Coronary artery (tissue), 2 donors: Measurements from ENCODE around the gene NNT.
"Not testable (repeated sequence)": the region's sequence is repeated elsewhere in the genome, so short reads cannot be mapped to it uniquely, and the experiment has no call there.

Experiments
- DNase-seq: peaks from one replicate; pipeline ENCODE4 v3.0.0-alpha.2; 2017; ENCODE audit warnings: low spot score
- H3K27ac ChIP-seq, 2 donors: fragments of 200-600 bp; sonication (generic); one replicate each; pipeline ENCODE4 v1.5.1; 2016 to 2019
- H3K4me3 ChIP-seq: fragments of 200-600 bp; sonication (generic); 2 replicates; pipeline ENCODE4 v1.5.1; 2016; ENCODE audit warnings: mild to moderate bottlenecking, moderate library complexity
- TF ChIP-seq, protein P1 (sequence below): fragments of 200-600 bp; sonication (generic); IDR thresholded peaks from one replicate; pipeline ENCODE4 v1.5.1; 2019; ENCODE audit warnings: antibody characterized with exemption

The NNT gene

DNA sequence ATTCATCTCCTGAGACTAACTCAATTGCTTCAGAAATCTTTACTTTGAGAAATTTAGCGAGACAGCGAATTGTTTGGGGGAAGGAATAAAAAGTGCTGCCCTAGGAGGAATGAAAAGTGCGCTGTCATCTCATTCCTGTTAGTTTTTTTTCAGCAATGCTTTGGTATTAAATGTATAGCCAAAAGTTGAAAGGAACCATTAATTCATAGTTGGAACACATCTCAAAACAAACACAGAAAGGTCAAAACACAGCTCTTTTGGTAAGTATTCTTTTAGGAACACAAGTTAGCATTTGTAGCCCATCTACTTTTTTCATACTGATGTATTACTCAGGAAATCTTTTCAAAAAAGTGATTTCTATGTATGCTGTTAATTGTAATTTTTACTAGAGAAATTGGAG, 109.1 kb downstream of the NNT start:
- DNase-seq, result no peak
- TF ChIP-seq, protein P1, sequence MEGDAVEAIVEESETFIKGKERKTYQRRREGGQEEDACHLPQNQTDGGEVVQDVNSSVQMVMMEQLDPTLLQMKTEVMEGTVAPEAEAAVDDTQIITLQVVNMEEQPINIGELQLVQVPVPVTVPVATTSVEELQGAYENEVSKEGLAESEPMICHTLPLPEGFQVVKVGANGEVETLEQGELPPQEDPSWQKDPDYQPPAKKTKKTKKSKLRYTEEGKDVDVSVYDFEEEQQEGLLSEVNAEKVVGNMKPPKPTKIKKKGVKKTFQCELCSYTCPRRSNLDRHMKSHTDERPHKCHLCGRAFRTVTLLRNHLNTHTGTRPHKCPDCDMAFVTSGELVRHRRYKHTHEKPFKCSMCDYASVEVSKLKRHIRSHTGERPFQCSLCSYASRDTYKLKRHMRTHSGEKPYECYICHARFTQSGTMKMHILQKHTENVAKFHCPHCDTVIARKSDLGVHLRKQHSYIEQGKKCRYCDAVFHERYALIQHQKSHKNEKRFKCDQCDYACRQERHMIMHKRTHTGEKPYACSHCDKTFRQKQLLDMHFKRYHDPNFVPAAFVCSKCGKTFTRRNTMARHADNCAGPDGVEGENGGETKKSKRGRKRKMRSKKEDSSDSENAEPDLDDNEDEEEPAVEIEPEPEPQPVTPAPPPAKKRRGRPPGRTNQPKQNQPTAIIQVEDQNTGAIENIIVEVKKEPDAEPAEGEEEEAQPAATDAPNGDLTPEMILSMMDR, result no peak
- Histone ChIP-seq H3K4me3 (no peak overlapping the region), H3K27ac (no peak overlapping the region)

DNA sequence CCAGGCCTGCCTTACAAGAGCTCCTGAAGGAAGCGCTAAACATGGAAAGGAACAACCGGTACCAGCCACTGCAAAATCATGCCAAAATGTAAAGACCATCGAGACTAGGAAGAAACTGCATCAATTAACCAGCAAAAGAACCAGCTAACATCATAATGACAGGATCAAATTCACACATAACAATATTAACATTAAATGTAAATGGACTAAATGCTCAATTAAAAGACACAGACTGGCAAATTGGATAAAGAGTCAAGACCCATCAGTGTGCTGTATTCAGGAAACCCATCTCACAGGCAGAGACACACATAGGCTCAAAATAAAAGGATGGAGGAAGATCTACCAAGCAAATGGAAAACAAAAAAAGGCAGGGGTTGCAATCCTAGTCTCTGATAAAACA, 116.8 kb downstream of the NNT start:
- not testable (repeated sequence) for H3K27ac ChIP-seq, DNase-seq, H3K4me3 ChIP-seq

DNA sequence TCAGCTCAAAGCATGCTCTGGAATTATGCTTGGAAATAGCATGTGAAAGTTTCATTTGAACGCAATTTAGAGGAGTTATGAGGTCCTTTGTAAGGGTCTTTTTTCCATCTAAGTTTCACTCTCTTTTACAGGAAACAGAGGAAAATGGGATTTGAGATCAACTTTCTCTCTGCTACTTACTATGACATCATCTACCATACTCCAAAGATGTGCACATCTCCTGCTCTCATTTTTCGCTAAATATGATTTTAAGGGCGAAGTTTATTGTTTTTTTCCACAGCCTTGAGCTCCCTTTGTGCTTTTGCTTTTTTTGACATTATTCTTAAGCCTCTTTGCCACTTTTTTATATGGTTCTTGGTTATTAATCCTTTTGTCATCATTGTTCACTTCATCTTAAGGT, 125.6 kb downstream of the NNT start:
- H3K4me3 ChIP-seq, result no peak overlapping the region
- TF ChIP-seq, protein P1, result no peak
- H3K27ac ChIP-seq, result no peak overlapping the region
- DNase-seq, result no peak

DNA sequence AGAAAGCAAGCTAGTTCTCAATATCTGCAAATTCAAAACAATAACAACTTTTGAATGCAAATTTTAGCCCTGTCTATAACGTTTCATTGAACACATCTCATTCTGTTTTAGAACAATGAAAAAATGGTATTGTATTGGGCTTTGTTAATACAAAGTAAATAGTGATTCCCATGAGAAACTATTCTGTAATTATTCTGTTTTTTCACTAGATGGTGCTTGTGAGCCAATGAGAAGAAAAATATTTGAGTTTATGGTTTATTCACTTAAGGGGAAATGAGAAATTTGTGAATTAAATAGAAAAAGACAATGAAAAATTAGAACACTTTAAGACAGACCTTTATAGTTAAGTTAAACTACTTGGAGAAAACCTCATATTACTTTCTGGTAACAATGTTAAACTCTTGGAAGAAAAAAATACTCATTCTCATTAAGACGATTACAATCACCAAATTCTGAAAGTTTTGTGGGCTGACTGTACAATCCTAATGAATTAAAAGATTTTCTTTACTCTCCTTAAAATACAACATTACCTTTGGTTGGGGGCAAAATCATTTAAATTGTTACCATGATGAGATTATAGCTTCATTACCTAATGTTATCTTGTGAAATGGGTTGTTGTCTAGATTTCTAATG, 127.0 kb downstream of the NNT start:
- no peak for DNase-seq
- no peak overlapping the region for H3K27ac ChIP-seq
- TF ChIP-seq, protein P1, result no peak
- H3K4me3 ChIP-seq, result no peak overlapping the region

DNA sequence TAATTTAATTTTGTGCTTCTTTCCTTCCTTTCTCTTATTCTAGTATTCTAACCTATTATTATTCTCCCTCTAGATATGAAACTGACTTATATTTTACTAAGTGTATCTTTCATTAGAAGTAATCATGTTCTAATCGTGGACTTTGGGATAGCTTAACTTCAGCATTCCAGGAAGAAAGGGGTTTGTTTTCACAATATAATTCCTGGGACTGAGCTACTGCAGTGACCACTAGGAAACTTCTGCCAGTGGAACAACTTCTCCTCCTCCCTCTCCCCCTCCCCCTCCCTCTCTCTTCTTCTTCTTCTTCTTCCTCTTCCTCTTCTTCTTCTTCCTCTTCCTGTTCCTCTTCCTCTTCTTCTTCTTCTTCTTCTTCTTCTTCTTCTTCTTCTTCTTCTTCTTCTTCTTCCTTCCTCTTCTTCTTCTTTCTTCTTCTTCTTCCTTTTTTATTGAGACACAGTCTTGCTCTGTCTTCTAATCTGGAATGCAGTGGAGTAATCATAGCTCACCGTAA, 127.9 kb downstream of the NNT start:
- no peak for DNase-seq
- no peak overlapping the region for H3K27ac ChIP-seq
- TF ChIP-seq, protein P1, result no peak
- no peak overlapping the region for H3K4me3 ChIP-seq

DNA sequence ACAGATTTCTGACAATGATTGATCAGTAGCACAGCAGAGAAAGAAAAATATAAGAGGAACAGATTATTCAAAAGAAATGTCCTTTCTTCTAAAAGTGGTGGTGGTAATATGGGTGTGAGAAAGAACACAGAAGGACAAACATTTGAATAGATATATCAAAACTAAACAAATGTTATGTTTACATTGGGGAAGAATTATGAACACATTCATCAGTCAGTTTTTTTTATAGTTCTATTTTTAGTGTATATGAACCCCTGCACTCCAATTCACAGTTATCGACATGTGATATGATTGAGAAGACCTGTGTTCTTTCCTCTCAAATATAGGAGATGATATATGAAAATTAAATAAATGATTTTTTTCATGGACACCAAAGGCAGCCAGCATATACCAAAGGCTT, 128.6 kb downstream of the NNT start:
- no peak for DNase-seq
- no peak overlapping the region for H3K27ac ChIP-seq
- TF ChIP-seq, protein P1, result no peak
- H3K4me3 ChIP-seq, result no peak overlapping the region

DNA sequence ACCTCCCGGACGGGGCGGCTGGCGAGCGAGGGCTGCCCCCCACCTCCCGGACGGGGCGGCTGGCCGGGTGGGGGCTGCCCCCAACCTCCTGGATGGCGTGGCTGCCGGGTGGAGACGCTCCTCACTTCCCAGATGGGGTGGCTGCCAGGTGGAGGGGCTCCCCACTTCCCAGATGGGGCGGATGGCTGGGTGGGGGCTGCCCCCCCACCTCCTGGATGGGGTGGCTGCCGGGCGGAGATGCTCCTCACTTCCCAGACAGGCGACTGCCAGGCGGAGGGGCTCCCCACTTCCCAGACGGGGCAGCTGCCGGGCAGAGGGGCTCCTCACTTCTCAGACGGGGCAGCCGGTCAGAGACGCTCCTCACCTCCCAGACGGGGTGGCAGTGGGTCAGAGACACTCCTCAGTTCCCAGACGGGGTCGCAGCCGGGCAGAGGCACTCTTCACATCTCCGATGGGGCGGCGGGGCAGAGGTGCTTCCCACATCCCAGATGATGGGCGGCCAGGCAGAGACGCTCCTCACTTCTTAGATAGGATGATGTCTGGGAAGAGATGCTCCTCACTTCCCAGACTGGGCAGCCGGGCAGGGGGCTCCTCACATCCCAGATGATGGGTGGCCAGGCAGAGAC, 143.1 kb downstream of the NNT start:
- not testable (repeated sequence) for DNase-seq, H3K4me3 ChIP-seq, H3K27ac ChIP-seq

DNA sequence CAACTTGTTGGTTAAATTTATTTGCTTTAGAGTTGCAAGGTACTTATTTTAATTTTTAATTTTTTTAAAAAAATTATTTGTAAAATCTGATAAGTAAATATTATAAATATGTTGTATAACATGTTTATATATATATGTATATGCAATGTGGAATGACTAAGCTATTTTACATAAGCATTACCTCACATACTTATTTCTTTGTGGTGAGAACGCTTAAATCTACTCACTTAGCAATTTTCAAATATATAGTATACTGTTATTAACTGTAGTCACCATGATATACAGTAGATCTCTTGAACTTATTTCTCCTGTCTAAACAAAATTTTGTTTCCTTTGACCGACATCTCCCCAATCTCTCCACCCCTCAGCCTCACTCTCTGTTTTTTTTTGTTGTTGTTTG, 147.8 kb downstream of the NNT start:
- TF ChIP-seq, protein P1, result no peak

More for the DNA sequence above, 147.8 kb downstream of the NNT start:
- DNase-seq, result no peak
- Histone ChIP-seq H3K27ac (no peak overlapping the region), H3K4me3 (no peak overlapping the region)
